Islet of Langerhans (tissue), 1 donor: ENCODE results near the gene MMP15.
"Not testable (repeated sequence)": the region's sequence is repeated elsewhere in the genome, so short reads cannot be mapped to it uniquely, and the experiment has no call there.

ENCODE experiments used
- FAIRE-seq: peaks from one replicate; lab custom pipeline; 2011; peaks lifted over from hg19 to GRCh38; lab: Jason Lieb, UNC

Gene MMP15

GRCh38 chr16:57996406-57997175, 29.0 kb upstream of the MMP15 start:
- no peak for FAIRE-seq

- FAIRE-seq = no peak
Observed at GRCh38 chr16:57997176-57997527, 28.4 kb upstream of the MMP15 start.

- FAIRE-seq = no peak
Observed at GRCh38 chr16:57997528-57998265, 27.9 kb upstream of the MMP15 start.

DNA sequence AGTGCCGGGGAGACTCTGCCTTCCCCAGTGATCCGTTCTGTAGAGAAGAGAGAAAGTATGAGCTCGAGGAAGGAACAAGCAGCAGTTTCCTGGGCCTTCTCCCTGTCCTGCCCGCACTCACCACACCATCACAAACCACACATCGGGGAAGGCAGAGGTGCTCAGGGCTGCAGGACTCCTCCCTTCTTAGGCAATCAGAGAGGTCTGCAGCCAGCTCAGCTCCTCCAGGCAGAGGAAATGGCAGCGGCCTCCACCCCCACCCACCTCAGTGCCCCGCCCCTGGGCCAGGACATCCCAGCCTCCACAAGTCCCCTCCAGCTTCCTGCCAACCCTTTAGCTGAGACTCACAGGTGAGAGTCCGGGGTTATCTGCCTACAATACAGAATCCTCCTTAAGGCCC, 27.1 kb upstream of the MMP15 start:
- no peak for FAIRE-seq

GRCh38 chr16:57998992-57999365, 26.6 kb upstream of the MMP15 start:
- no peak for FAIRE-seq

DNA sequence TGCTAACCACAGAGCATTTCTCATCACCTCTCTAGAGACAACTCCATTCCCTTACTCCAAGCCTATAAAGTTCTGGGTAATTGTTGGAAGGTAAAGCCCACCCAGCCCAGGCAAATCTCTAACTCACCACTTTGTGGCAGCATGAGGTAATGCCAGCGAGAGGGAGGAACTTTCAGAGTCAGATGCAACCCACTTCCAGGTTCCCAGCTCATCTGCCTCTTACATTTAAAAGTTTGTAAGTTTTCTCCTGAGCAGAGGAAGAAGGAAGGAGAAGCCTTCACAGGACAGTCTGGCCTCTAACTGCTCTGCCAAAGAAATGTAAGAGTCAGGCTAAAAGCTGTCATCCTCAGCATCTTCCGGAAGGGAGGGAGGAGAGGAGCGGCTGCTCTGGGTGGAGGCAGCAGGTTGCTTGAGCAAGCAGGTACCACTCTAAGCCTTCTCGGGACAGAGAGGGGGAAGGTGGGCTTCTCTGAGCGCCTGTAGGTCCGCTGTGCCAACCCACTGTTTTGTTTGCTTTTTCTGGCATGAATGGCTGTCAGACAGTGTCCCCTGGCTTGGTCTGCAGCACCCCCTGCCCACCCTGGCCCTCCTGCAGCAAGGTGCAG, 26.1 kb upstream of the MMP15 start:
- no peak for FAIRE-seq

GRCh38 chr16:57999971-58000705, 25.4 kb upstream of the MMP15 start, which contains the start of gene ZNF319:
TSS of gene ZNF319 (minus strand) at chr16:58000672. CDS start at chr16:57998265, 2,407 bp downstream.
- FAIRE-seq = no peak

DNA sequence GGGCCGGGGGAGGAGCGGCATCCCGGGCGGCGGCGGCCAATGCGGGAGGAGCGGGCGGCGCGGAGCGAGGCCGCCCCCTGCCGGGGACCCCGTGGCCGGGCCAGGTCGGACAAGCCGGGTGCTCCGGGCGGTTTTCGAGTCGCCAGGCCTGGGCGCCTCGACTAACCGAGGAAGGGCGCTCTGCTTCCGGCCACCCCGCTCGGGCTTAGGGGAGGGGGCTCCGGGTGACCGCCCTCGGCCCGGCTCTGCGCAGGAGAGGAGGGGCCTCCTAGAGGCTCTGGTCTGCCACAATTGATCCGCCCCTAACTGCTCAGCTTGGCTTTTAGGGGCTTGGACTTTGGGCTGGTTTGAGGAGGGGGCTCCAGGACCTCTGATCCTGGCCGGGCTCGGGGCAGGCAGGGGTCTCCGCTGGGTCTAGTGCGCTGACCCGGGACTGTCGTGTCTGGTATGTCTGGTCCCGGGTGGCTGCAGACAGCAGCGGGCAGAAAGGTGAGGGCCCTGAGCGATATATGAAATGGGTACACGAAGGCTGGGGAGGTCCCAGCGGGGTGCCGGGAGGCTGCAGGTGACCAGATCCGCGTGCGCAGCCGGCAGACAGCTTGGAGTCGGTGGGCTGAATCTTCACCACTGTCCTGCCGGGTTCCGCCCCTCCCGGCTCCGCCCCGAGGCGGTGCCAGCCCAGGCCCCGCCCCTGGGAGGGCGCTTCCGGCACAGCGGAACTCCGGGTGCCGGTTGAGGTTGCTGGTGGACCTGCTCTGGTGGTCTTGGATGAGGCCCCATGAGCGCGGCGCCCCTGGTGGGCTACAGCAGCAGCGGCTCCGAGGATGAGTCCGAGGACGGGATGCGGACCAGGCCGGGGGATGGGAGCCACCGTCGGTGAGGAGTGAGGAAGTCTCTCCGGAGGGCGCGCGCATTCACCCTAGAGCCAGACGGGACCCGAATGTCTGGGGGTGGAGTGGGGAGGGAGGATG, 24.6 kb upstream of the MMP15 start, which contains the start of gene USB1:
USB1 (plus strand) TSS at position 702 of the 971 bp plus-strand sequence; CDS start at position 779, 77 bp downstream.
- no peak for FAIRE-seq

DNA sequence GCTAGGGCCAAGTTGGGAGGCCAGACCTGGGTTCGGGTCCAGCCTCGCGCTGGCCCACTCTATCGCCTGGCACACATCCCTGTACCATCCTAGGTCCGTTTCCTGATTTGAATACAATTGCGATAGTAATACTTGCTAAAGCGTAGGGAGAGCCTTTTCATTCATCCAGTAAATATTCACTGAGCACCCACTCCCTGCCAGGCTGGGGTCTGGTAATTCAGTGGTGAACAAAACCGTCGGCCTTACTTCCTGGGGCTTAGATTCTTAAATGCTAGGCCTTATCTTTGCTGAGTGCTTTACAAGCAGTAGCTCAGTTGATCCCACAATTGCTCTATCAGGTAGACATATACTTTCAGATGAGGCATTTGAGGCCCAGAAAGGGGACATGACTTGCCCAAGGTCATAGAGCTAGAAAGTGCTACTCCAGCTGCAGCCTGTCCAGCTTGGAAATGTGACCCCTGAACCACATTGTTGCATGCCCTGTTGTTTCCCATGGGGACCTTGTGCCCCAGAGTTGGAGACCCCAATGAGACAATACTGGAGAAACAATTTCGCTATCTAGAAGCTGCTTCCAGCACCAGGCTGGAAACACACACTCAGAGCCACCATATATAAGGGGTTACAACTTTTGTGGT, 23.7 kb upstream of the MMP15 start:
- no peak for FAIRE-seq

DNA sequence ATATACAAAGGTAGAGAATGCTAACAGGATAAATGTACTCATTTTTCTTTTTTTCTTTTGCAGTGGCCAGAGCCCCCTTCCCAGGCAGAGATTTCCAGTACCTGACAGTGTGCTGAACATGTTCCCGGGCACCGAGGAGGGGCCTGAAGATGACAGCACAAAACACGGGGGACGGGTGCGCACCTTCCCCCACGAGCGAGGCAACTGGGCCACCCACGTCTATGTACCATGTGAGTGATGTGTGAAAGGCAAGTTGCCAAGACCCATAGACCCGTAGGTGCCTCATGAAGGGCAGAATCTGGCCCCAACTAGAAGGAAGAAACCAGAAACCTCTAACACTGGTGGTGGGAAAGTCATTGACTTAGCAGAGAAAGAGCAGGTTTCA, 23.1 kb upstream of the MMP15 start:
- no peak for FAIRE-seq

- FAIRE-seq = no peak
Observed at GRCh38 chr16:58002936-58003335, 22.6 kb upstream of the MMP15 start.

GRCh38 chr16:58004736-58005135, 20.8 kb upstream of the MMP15 start:
- FAIRE-seq = not testable (repeated sequence)

GRCh38 chr16:58009856-58010416, 15.6 kb upstream of the MMP15 start:
- no peak for FAIRE-seq

DNA sequence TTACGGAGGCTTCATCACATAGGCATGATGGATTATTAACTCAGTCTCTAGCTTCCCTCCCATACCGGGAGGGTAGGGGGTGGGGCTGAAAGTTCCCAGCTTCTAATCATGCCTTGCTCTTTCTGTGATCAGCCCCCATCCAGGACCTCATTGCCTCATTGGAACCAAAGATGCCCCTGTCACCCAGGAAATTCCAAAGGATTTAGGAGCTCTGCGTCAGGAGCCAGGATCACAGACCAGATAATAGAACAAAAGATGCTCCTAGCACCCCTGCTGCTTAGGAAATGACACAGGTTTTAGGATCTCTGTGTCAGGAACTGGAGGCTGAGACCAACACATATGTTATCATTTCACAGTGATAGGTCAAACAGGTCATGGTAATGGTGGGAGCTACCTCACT, 14.7 kb upstream of the MMP15 start:
- FAIRE-seq = no peak

- no peak for FAIRE-seq
Observed at GRCh38 chr16:58011652-58012051, 13.9 kb upstream of the MMP15 start.

DNA sequence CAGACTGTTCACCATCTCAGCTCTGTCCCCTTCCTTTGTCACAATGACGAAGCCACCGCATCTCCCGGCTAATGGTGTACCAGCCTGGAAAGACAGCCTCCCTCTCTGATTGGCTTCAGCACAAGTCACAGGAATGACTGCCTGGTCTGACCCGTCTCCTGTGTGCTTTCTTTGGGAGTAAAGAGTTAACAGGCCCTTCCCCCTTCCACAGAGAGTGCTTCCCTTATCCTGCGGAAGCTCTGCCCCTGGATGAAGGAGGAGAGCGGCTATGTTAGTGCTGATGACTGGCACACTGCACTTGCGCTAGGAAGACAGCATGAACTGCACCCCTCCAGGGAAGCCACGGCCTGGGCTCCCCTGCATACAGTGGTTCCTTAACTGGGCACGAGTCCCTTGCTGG, 13.1 kb upstream of the MMP15 start:
- FAIRE-seq = no peak

- FAIRE-seq = no peak
Observed at GRCh38 chr16:58013201-58013956, 12.2 kb upstream of the MMP15 start.

DNA sequence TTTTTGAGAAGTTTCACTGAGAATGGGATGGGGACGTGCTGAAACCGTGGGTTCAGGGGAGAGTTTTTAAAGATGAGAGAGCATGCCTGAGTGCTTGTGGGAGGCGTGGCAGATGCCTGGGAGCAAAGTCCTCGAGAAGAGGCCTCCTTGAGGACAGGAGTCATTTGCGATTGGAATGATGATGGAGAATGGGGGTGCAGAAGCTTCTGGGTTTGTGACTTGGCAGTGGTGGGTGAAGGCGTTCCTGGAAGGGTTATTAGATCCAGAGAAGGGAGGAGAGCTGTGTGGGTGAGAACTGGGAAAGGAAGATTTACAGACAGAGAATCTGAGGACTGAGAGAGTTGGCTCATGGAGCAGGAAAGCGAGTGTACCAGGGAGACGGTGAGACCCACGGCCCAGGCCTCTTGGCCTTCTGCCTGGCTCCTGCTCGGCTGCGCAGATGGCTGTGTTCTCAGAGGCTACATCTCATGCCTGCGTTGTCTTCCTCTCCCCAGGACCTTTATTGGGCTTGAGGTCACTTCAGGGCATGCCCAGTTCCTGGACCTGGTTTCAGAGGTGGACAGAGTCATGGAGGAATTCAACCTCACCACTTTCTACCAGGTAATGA, 8.6 kb upstream of the MMP15 start:
- no peak for FAIRE-seq

DNA sequence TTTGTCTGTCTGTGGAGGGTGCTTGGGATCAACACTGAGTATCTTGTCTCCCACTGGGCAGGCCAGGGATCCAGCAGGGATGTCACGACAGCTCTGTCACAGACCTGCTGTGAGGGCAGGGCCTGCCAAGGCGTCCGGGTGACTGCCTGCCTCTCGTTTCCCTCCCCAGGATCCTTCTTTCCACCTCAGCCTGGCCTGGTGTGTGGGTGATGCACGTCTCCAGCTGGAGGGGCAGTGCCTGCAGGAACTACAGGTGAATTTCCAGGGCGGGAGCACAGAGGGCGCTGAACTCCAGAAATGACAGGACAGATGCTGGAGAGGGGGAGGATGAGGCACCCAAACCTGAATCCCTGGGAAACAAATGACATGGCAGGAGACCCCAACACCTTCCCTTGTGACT, 6.8 kb upstream of the MMP15 start:
- no peak for FAIRE-seq
